GM19239 (cell line): Measurements from ENCODE around the gene GMPPA.
A peak's percentile ranks its signal among the peaks of the same experiment; 100 is the strongest.

Experiments used
- DNase-seq: peaks from one replicate; pipeline ENCODE4 v3.0.0; 2011; ENCODE audit warnings: low spot score; ENCODE audit not compliant: insufficient read length
- FAIRE-seq: peaks from 2 replicates; lab custom pipeline; 2011; peaks lifted over from hg19 to GRCh38; lab: Jason Lieb, UNC

GMPPA gene

GRCh38 chr2:219551441-219552381 is 53.0 kb downstream of the GMPPA start:
- DNase-seq (no peak), FAIRE-seq (no peak)

GRCh38 chr2:219552382-219553167 is 53.9 kb downstream of the GMPPA start:
- FAIRE-seq (peak; percentile 57), DNase-seq (peak; percentile 96)

GRCh38 chr2:219553168-219553417 is 54.4 kb downstream of the GMPPA start:
- no peak for FAIRE-seq
- DNase-seq, result no peak

GRCh38 chr2:219553463-219553963 is 54.8 kb downstream of the GMPPA start:
- DNase-seq, result no peak
- no peak for FAIRE-seq

- FAIRE-seq, result no peak
- DNase-seq, result no peak
Measured at GRCh38 chr2:219554350-219554749, 55.7 kb downstream of the GMPPA start.

- FAIRE-seq, result no peak
- no peak for DNase-seq
Measured at GRCh38 chr2:219555956-219556355, 57.3 kb downstream of the GMPPA start.

GRCh38 chr2:219556413-219556812 is 57.7 kb downstream of the GMPPA start:
- DNase-seq, result no peak
- FAIRE-seq, result no peak
